GM18907 (cell line): ENCODE data around the gene TSSK1B.
"Not testable (repeated sequence)": the region's sequence is repeated elsewhere in the genome, so short reads cannot be mapped to it uniquely, and the experiment has no call there.

Experiments used
- ATAC-seq: cut with Tn5 transposase; IDR thresholded peaks from one replicate; pipeline ENCODE4 v1.9.1; 2021; ENCODE audit warnings: mild to moderate bottlenecking, moderate library complexity; ENCODE audit not compliant: unreplicated experiment

Gene TSSK1B

DNA sequence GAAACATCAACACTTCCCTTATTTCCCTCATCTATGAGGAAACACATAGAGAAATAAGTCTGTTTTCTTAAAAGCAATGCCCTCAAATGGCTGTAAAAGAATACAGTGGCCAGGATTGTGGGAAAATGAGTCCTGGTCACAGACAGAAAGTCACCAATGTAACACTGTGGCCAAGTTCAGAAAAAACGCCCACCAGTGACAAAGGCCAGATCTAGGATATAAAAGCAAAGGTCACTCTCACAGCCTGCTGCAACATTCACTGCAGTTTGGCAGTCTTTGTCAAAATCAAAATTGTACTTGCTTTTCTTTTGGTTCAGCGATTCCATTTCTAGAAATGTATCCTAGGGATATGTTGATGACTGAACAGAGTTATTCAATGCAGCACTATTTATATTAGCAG is 30.5 kb downstream of the TSSK1B start:
- ATAC-seq, result no peak

DNA sequence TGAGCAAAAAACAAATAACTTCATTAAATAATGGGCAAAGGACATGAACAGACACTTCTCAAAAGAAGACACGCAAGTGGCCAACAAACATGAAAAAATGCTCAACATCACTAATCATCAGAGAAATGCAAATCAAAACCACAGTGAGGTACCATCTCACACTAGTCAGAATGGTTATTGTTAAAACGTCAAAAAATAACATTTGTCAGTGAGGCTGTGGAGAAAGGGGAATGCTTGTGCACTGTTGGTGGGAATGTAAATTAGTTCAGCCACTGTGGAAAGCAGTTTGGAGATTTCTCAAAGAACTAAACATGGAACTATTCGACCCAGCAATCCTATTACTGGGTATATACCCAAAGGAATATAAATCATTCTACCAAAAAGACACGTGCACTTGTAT is 36.8 kb downstream of the TSSK1B start:
- not testable (repeated sequence) for ATAC-seq

DNA sequence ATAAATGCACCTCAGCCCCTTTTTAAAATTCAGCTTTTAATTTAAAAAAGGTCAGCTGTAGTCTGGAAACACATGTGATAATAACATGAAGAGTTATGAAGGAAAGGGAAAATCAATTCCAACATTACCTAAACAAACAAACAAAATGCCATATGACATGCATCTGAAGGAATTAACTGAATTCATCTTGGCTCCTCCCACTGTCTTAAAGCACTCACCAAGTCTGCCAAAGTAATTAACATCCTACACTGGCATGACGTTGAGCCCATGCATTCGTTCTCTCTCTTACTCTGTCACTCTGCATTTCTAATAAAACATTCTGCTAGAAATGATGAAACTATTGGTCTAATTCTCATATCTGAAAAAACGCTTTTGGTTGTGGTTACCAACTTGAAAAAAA is 37.7 kb downstream of the TSSK1B start:
- no peak for ATAC-seq

DNA sequence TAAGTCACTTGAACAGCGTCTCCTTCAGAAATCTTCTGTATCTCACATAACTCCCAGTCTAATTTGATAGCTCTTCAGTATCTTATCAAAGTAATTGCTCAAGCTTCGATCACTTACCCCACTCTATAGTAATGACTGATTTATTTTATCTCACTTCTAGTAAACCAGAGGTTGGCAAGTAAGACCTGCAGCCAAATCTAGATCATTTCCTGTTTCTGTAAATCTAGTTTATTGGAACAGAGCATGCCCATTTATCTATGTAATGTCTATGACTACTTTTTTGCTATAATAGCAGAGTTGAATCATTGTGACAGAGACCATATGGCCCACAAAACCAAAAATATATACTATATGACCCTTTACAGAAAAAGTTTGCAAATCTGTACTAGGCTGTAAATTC is 40.1 kb downstream of the TSSK1B start:
- no peak for ATAC-seq

DNA sequence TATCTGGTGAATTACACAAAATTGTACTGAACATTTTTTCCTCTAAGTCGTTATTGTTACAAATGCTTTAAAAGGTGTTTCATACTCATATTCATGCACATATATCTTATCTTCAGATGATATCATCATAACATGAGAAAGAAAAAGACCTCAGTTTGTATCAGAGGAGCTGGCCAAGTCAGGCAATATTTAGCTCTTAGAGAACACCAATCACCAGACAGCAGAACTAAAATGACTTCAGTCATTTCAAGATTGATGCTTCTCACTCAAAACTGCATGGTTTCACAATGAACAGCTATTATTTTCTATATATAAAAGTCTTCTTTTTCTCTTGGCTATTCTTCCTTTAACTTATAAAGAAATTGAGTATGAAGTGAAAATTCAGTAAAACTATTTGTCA is 44.6 kb downstream of the TSSK1B start:
- no peak for ATAC-seq

DNA sequence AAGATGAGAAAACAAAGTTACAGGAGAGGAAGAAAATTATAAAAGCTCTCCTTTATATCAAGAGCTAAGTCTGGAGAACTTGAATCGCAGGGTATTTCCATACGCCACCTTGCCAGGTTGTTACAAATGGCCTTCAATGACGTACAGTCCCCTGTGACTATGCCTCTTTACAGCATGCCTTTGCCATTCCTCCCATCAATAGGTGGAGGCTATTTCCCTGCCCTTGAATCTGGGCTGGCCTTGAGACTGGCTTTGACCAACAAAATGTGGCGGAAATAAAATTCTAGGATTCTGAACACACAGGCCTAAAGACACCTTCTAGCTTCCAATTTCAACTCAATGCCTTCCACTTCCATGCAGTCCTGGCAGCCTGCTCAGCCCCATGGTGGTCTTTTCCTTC is 45.7 kb downstream of the TSSK1B start:
- no peak for ATAC-seq

DNA sequence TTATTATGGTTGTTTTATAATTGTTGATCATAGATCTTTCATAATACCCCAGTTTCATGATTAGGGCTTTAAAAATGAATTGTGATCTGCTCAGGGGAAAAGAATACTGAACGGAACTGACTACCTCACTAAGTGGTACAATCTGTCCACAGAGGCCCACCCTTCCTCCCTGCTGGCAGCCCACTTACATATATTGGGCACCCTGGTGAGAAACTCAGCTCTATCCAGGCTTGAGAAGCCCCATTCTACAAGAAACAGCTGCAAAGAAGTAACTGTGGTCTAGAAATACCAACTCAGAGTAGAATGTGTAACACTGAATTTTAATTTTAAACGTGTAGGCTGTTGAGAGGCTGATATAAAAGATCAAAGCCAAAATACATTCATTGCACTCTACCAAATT is 46.9 kb downstream of the TSSK1B start:
- no peak for ATAC-seq

DNA sequence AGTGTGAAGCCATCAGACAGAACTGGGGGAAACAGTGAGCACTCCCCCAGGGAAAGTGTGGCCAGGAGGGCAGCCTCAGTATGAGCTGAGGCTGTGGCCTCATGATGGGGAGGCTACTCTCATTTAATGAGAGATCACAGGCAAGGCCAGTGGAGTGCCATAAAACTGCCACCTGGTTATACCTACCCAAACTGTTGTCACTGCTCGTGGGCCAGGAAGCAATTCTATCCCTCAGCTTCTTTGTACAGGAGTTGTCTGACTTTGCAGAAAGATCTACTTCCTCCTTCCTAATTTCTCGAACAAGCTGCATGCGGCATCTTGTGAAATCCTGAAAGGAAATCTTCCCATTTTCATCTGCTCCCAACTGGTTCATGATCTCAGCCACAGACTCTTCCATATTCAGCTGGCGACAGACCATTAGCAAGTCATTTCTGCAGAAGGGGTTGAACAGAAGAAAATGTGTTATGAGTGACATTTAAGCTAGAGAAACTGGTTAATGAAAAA is 50.0 kb downstream of the TSSK1B start:
- ATAC-seq, result no peak

DNA sequence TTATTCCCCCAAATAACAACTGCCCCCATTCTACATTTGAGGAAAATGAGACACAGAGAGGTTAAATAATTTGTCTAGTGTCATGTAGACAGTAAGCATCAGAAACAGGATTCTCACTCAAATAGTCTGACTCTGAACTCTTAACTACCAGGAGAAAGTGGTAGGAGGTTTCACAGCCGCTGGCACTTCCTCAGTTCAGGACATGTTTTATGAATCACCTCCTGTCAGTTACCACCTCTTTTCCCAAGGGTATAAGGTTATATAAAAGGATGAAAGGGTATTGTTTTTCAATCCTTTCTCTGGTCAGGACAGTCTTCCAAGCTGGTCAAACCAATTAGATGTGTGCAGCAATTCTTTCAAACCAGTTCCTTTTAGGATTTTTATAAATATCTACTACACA is 52.1 kb downstream of the TSSK1B start:
- ATAC-seq, result no peak
